K562 (cell line): ENCODE results near the gene ANGPTL1. TPM values are rescaled to one million over a fixed set of nuclear protein-coding genes. Genes with fewer than 3 reads are reported as not detected.

Experiments
- COPS2 ChIP-seq: fragments of 450-650 bp; conservative IDR thresholded peaks from 2 replicates; pipeline ENCODE4 v1.6.1; 2016; ENCODE audit warnings: mild to moderate bottlenecking, moderate library complexity
- MBD2 ChIP-seq: sonication (generic); IDR thresholded peaks from 2 replicates; pipeline ENCODE4 v1.6.1; 2016; ENCODE audit warnings: low read depth, borderline replicate concordance
- RBM15 ChIP-seq: fragments of 200-400 bp; formaldehyde crosslinking; IDR thresholded peaks from 2 replicates; pipeline ENCODE4 v1.6.1; 2018; ENCODE audit warnings: mild to moderate bottlenecking, low read length, moderate library complexity; ENCODE audit not compliant: insufficient read depth
- SMAD3 ChIP-seq: fragments of 450-650 bp; formaldehyde crosslinking; conservative IDR thresholded peaks from 2 replicates; pipeline ENCODE4 v1.4.0; 2020; ENCODE audit warnings: mild to moderate bottlenecking
- SRSF9 ChIP-seq: fragments of 200-400 bp; formaldehyde crosslinking; IDR thresholded peaks from 2 replicates; pipeline ENCODE4 v1.6.1; 2017; ENCODE audit warnings: low read depth, low read length, borderline replicate concordance
- ZNF121 ChIP-seq: sonication (generic); formaldehyde crosslinking; conservative IDR thresholded peaks from 2 replicates; pipeline ENCODE4 v1.8.0; 2022; ENCODE audit warnings: missing genetic modification reagents
- polyA plus RNA-seq, 8 experiments: library from polyadenylated mRNA; depleted of rRNA in 4 of 8; stranded (reverse) in 5 of 8; unstranded in 3 of 8; fragments of >200 nt; fragmentation: Nextera tagmentation in 2 of 8; fragmentation: Illumina TruSeq in 1 of 8; extraction: Ambion mirVana in 2 of 8; extraction: Trizol in 1 of 8; gene quantifications; 2 replicates each; pipeline versions ENCODE4 v1.2.1 to v1.2.3, GENCODE V29; 2011 to 2014; ENCODE audit warnings: inconsistent platforms in 1 of 8, missing spikeins in 1 of 8
- total RNA-seq, 7 experiments: library from RNA; depleted of rRNA in 6 of 7; stranded (reverse); fragments of >200 nt in 6 of 7; fragmentation: Illumina TruSeq in 2 of 7; extraction: Trizol in 2 of 7; gene quantifications; 2 replicates each; pipeline versions ENCODE4 v1.2.1 to v1.2.3, GENCODE V29; 2011 to 2021; ENCODE audit warnings: low replicate concordance in 1 of 7
- TF ChIP-seq, protein P1 (sequence below): fragments of 450-650 bp; formaldehyde crosslinking; IDR thresholded peaks from 2 replicates; pipeline ENCODE4 v1.4.0; 2020; ENCODE audit warnings: mild to moderate bottlenecking
- TF ChIP-seq, protein P2 (sequence below), 3 experiments: fragments of 200-800 bp in 1 of 3; fragments of 250-450 bp in 1 of 3; fragments of 450-650 bp in 1 of 3; sonication (Bioruptor Pico) in 1 of 3; sonication (Bioruptor generic) in 1 of 3; formaldehyde crosslinking in 1 of 3; IDR thresholded peaks; 2 replicates each; pipeline versions ENCODE4 v1.6.1 to v1.8.0; 2016 to 2022; ENCODE audit warnings: mild to moderate bottlenecking in 2 of 3, missing genetic modification characterization in 2 of 3, missing compliant biosample characterization in 1 of 3, moderate library complexity in 1 of 3

ANGPTL1 gene
- total and polyA plus RNA-seq, 9 of the 15 experiments (the other 6 are each of a cell fraction or from before 2014, with no cell fraction given): 0.04 to 0.06 TPM; not detected in 7

DNA sequence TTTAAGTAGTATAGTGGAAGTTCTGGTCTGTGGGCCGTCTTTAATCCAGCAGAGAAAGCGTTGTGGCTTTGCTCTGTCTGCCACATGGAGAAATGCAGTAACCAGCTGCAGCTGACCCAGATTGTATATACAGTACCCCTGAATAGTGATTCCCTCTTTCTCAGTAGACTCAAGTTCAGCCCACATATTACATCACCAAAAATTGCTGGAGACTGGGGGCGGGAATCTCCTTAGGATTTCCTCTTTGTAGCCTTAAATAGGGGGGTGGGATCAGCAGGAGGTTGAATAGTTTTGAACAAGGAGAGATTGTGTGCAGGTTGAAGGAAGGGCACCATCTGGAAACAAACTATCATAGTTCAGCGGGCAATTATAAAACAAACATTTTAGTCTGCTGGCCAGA lies at the start of gene ANGPTL1 (continued):
- no peak for TF ChIP-seq MBD2
- no peak for TF ChIP-seq SMAD3
- TF ChIP-seq, protein P1, sequence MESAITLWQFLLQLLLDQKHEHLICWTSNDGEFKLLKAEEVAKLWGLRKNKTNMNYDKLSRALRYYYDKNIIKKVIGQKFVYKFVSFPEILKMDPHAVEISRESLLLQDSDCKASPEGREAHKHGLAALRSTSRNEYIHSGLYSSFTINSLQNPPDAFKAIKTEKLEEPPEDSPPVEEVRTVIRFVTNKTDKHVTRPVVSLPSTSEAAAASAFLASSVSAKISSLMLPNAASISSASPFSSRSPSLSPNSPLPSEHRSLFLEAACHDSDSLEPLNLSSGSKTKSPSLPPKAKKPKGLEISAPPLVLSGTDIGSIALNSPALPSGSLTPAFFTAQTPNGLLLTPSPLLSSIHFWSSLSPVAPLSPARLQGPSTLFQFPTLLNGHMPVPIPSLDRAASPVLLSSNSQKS (CRISPR knock-in tag): no peak
- TF ChIP-seq RBM15: no peak
- no peak for TF ChIP-seq SRSF9
- TF ChIP-seq ZNF121 (CRISPR knock-in tag): no peak
- TF ChIP-seq, protein P2, sequence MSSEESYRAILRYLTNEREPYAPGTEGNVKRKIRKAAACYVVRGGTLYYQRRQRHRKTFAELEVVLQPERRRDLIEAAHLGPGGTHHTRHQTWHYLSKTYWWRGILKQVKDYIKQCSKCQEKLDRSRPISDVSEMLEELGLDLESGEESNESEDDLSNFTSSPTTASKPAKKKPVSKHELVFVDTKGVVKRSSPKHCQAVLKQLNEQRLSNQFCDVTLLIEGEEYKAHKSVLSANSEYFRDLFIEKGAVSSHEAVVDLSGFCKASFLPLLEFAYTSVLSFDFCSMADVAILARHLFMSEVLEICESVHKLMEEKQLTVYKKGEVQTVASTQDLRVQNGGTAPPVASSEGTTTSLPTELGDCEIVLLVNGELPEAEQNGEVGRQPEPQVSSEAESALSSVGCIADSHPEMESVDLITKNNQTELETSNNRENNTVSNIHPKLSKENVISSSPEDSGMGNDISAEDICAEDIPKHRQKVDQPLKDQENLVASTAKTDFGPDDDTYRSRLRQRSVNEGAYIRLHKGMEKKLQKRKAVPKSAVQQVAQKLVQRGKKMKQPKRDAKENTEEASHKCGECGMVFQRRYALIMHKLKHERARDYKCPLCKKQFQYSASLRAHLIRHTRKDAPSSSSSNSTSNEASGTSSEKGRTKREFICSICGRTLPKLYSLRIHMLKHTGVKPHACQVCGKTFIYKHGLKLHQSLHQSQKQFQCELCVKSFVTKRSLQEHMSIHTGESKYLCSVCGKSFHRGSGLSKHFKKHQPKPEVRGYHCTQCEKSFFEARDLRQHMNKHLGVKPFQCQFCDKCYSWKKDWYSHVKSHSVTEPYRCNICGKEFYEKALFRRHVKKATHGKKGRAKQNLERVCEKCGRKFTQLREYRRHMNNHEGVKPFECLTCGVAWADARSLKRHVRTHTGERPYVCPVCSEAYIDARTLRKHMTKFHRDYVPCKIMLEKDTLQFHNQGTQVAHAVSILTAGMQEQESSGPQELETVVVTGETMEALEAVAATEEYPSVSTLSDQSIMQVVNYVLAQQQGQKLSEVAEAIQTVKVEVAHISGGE (CRISPR knock-in tag; IDR thresholded peaks at IDR 0.05): no peak
- TF ChIP-seq COPS2: no peak
- TF ChIP-seq, all 486 proteins: peak for 0
